Muscle of back (tissue), 10 donors: ENCODE data around the gene OR5AN1. TPM values are rescaled to one million over a fixed set of nuclear protein-coding genes. Genes with fewer than 3 reads are reported as not detected.

Source experiments
- polyA plus RNA-seq, 10 donors: library from polyadenylated mRNA; unstranded; fragments of 120-200 nt; gene quantifications; one replicate each; pipeline ENCODE4 v1.2.1, GENCODE V29; 2013; ENCODE audit not compliant: insufficient read length in 10 of 10

The OR5AN1 gene
- polyA plus RNA-seq, 10 donors: not detected

Other genes with a start within 250 kb of the OR5AN1 start
- 10 to 100 TPM; 16.9 to 46.2 (median 27.4) TPM for gene FAM111A, start 216.0 kb upstream of the OR5AN1 start, polyA plus RNA-seq
- gene DTX4, start 186.8 kb upstream of the OR5AN1 start, polyA plus RNA-seq: 10 to 100 TPM; 16.1 to 29.2 (median 19.8) TPM
- 10 to 100 TPM in 8 of 10 donors, 1 to 10 TPM in 2; 9.2 to 16.5 (median 12.1) TPM for gene MPEG1, start 146.0 kb upstream of the OR5AN1 start, polyA plus RNA-seq
- gene OR5A2, start 67.5 kb downstream of the OR5AN1 start, polyA plus RNA-seq: under 1 TPM in 3 of 10 donors, not detected in 7; 0.03 TPM
- gene OR5A1, start 77.6 kb downstream of the OR5AN1 start, polyA plus RNA-seq: under 1 TPM in 1 of 10 donors, not detected in 9; 0.03 TPM
- not detected for gene OR4D6, start 98.1 kb downstream of the OR5AN1 start, polyA plus RNA-seq
- gene OR4D10, start 114.4 kb downstream of the OR5AN1 start, polyA plus RNA-seq: not detected
- gene OR4D11, start 144.7 kb downstream of the OR5AN1 start, polyA plus RNA-seq: not detected
- gene OR4D9, start 152.6 kb downstream of the OR5AN1 start, polyA plus RNA-seq: under 1 TPM in 4 of 10 donors, not detected in 6; 0.03 to 0.05 (median 0.03) TPM